HCT116 (cell line): ENCODE measurements around the gene SLIT1. TPM values are rescaled to one million over a fixed set of nuclear protein-coding genes. Genes with fewer than 3 reads are reported as not detected.

Experiments used
- ATAC-seq: fragments of 200-7000 bp; cut with Tn5 transposase; 2 replicates; pipeline ENCODE4 v1.9.1; 2020; ENCODE audit warnings: mild to moderate bottlenecking, moderate library complexity
- BruUV-seq: library from RNA; stranded (reverse); fragments of 400-500 nt; replicated peaks from 2 replicates; lab custom pipeline; 2021; lab: Mats Ljungman, UMichigan
- CTCF ChIA-PET: fragments of 300-600 bp; sonication (Branson Sonifier 250); formaldehyde crosslinking; loops from one replicate; lab custom pipeline; 2021; ENCODE audit warnings: antibody characterized with exemption; lab: Charles Lee
- POLR2A ChIA-PET: fragments of 300-600, 350-600 bp; sonication (Branson Sonifier 250); formaldehyde crosslinking; loops from one replicate; lab custom pipeline; 2021; ENCODE audit warnings: antibody characterized with exemption; lab: Charles Lee
- RAD21 ChIA-PET, 2 experiments: fragments of 300-600 bp; sonication (Branson Sonifier 250); formaldehyde crosslinking; loops; one replicate each; lab custom pipeline; 2023; ENCODE audit warnings: low total read pairs in 2 of 2; ENCODE audit not compliant: uncharacterized antibody in 2 of 2, unreplicated experiment in 2 of 2, low non-redundant PET in 1 of 2; lab: Charles Lee
- DNase-seq: peaks from one replicate; pipeline ENCODE4 v3.0.0-alpha.2; 2010; ENCODE audit warnings: low read depth, low spot score
- H2AFZ ChIP-seq: fragments of 200-600 bp; shearing (Covaris generic), sonication (generic); 2 replicates; pipeline ENCODE4 v1.6.1; 2017; ENCODE audit warnings: low read depth, mixed run types, mixed read lengths, antibody characterized with exemption, low read length; ENCODE audit not compliant: poor library complexity, severe bottlenecking
- H3K27ac ChIP-seq: 2 replicates; pipeline ENCODE4 v1.5.1; 2012; ENCODE audit warnings: low read depth, low read length
- H3K27me3 ChIP-seq: fragments of 200-600 bp; sonication (generic); 2 replicates; pipeline ENCODE4 v1.6.1; 2016; ENCODE audit warnings: mixed run types, low read length, mixed read lengths; ENCODE audit not compliant: insufficient read depth
- H3K36me3 ChIP-seq, 2 experiments: fragments of 200-500 bp in 1 of 2; fragments of 200-600 bp in 1 of 2; sonication (Bioruptor generic) in 1 of 2; sonication (generic) in 1 of 2; 2 replicates each; pipeline versions ENCODE4 v1.5.1 to v1.6.1; 2014 to 2016; ENCODE audit warnings: low read length in 2 of 2, inconsistent platforms in 1 of 2, mixed read lengths in 1 of 2, mixed run types in 1 of 2; ENCODE audit not compliant: insufficient read depth in 2 of 2, control insufficient read depth in 1 of 2
- H3K4me1 ChIP-seq, 2 experiments: fragments of 200-600 bp in 1 of 2; sonication (generic) in 1 of 2; 2 replicates each; pipeline versions ENCODE4 v1.5.1 to v1.6.1; 2012 to 2017; ENCODE audit warnings: low read length in 2 of 2, inconsistent platforms in 1 of 2, mild to moderate bottlenecking in 1 of 2, mixed read lengths in 1 of 2, mixed run types in 1 of 2, moderate library complexity in 1 of 2; ENCODE audit not compliant: insufficient read depth in 2 of 2, control insufficient read depth in 1 of 2
- H3K4me2 ChIP-seq: fragments of 200-600 bp; sonication (generic); 2 replicates; pipeline ENCODE4 v1.6.1; 2017; ENCODE audit warnings: mixed run types, low read length, mixed read lengths
- H3K4me3 ChIP-seq, 2 experiments: fragments of 200-600 bp in 1 of 2; sonication (generic) in 1 of 2; replicated peaks in 1 of 2; 2 replicates each; pipeline ENCODE4 v1.5.1; 2011 to 2016; ENCODE audit warnings: low read length in 2 of 2, control low read depth in 1 of 2, low read depth in 1 of 2, mild to moderate bottlenecking in 1 of 2, mixed read lengths in 1 of 2, mixed run types in 1 of 2
- H3K79me2 ChIP-seq: fragments of 200-600 bp; sonication (generic); 2 replicates; pipeline ENCODE4 v1.6.1; 2017; ENCODE audit warnings: mild to moderate bottlenecking, mixed run types, low read length, moderate library complexity, mixed read lengths; ENCODE audit not compliant: insufficient read depth
- H3K9ac ChIP-seq: fragments of 200-600 bp; sonication (generic); 2 replicates; pipeline ENCODE4 v1.6.1; 2016; ENCODE audit warnings: low read length, mixed read lengths
- H3K9me2 ChIP-seq: fragments of 200-600 bp; sonication (generic), shearing (Covaris generic); 2 replicates; pipeline ENCODE4 v1.6.1; 2017; ENCODE audit warnings: mixed run types, mild to moderate bottlenecking, moderate library complexity; ENCODE audit not compliant: insufficient read depth
- H3K9me3 ChIP-seq, 2 experiments: fragments of 200-500 bp in 1 of 2; fragments of 200-600 bp in 1 of 2; sonication (Bioruptor generic) in 1 of 2; sonication (generic) in 1 of 2; 2 replicates each; pipeline ENCODE4 v1.6.1; 2014 to 2017; ENCODE audit warnings: low read length in 2 of 2, mixed read lengths in 2 of 2, inconsistent platforms in 1 of 2, low read depth in 1 of 2, mild to moderate bottlenecking in 1 of 2, mixed run types in 1 of 2, moderate library complexity in 1 of 2; ENCODE audit not compliant: control insufficient read depth in 1 of 2, insufficient read depth in 1 of 2
- H4K20me1 ChIP-seq: fragments of 200-600 bp; sonication (generic), shearing (Covaris generic); 2 replicates; pipeline ENCODE4 v1.6.1; 2017; ENCODE audit warnings: mixed run types, mild to moderate bottlenecking, moderate library complexity; ENCODE audit not compliant: insufficient read depth
- ATF3 ChIP-seq: IDR thresholded peaks from 2 replicates; pipeline ENCODE4 v1.6.1; 2012
- CTCF ChIP-seq, 3 experiments: fragments of 200-600 bp in 1 of 3; sonication (generic) in 1 of 3; IDR thresholded peaks in 2 of 3; conservative IDR thresholded peaks in 1 of 3; 2 replicates each; pipeline ENCODE4 v1.5.1; 2012 to 2017; ENCODE audit warnings: low read depth in 2 of 3, low read length in 2 of 3, antibody characterized with exemption in 1 of 3, borderline replicate concordance in 1 of 3, control low read depth in 1 of 3, mild to moderate bottlenecking in 1 of 3, mixed read lengths in 1 of 3, mixed run types in 1 of 3, moderate library complexity in 1 of 3; ENCODE audit not compliant: insufficient read depth in 1 of 3
- EGR1 ChIP-seq: IDR thresholded peaks from 2 replicates; pipeline ENCODE4 v1.6.1; 2012; ENCODE audit warnings: low read depth
- EZH2 ChIP-seq: fragments of 200-600 bp; sonication (generic); IDR thresholded peaks from 2 replicates; pipeline ENCODE4 v1.6.1; 2017; ENCODE audit warnings: antibody characterized with exemption, mixed run types
- EZH2phosphoT487 ChIP-seq: fragments of 200-600 bp; IDR thresholded peaks from 2 replicates; pipeline ENCODE4 v1.6.1; 2018; ENCODE audit warnings: antibody characterized with exemption, borderline replicate concordance
- FOSL1 ChIP-seq: IDR thresholded peaks from 2 replicates; pipeline ENCODE4 v1.6.1; 2012; ENCODE audit warnings: low read depth
- JUND ChIP-seq: IDR thresholded peaks from 2 replicates; pipeline ENCODE4 v1.6.1; 2012
- POLR2A ChIP-seq: IDR thresholded peaks from 2 replicates; pipeline ENCODE4 v1.7.0; 2011; ENCODE audit warnings: borderline replicate concordance; ENCODE audit not compliant: insufficient read depth, insufficient read length; ENCODE audit errors: extremely low read depth
- POLR2AphosphoS5 ChIP-seq: IDR thresholded peaks from 2 replicates; pipeline ENCODE4 v1.6.1; 2011; ENCODE audit warnings: mild to moderate bottlenecking, low read depth, low read length, moderate library complexity
- SIN3A ChIP-seq: IDR thresholded peaks from 2 replicates; pipeline ENCODE4 v1.6.1; 2012; ENCODE audit warnings: low read depth
- SP1 ChIP-seq: IDR thresholded peaks from 2 replicates; pipeline ENCODE4 v1.6.1; 2012; ENCODE audit warnings: low read depth
- SRF ChIP-seq: IDR thresholded peaks from 2 replicates; pipeline ENCODE4 v1.6.1; 2012; ENCODE audit warnings: low read depth
- YY1 ChIP-seq: IDR thresholded peaks from 2 replicates; pipeline ENCODE4 v1.6.1; 2011; ENCODE audit warnings: low read length, low read depth, moderate library complexity, mild to moderate bottlenecking; ENCODE audit not compliant: insufficient replicate concordance; ENCODE audit errors: extremely low read depth
- ZBTB33 ChIP-seq: IDR thresholded peaks from 2 replicates; pipeline ENCODE4 v1.6.1; 2011; ENCODE audit warnings: mild to moderate bottlenecking, low read length, moderate library complexity; ENCODE audit not compliant: insufficient replicate concordance; ENCODE audit errors: extremely low read depth
- ZFX ChIP-seq: fragments of 450-650 bp; IDR thresholded peaks from 2 replicates; pipeline ENCODE4 v1.6.1; 2017
- ZNF274 ChIP-seq: fragments of 200-500 bp; sonication (Bioruptor generic); IDR thresholded peaks from 2 replicates; pipeline ENCODE4 v1.6.1; 2014; ENCODE audit warnings: mild to moderate bottlenecking, low read depth, low read length, inconsistent platforms
- intact Hi-C: fragments of 100-400 bp; cut with micrococcal nuclease; formaldehyde crosslinking; loops from 2 replicates; pipeline ENCODE4 v1.10.0; 2022
- total RNA-seq: library from RNA; stranded (reverse); gene quantifications from one replicate; pipeline ENCODE4 v1.2.1, GENCODE V29; 2021; ENCODE audit not compliant: unreplicated experiment

The SLIT1 gene
- total RNA-seq, 1 experiment from 2014 or later: 0.42 TPM

- no peak for TF ChIP-seq ATF3
- no peak for TF ChIP-seq YY1
- TF ChIP-seq CTCF (IDR thresholded peaks at IDR 0.05 in 2 of 3, conservative IDR thresholded peaks at IDR 0.05 in 1 of 3; ENCODE audit: borderline replicate concordance in 1 of 3, insufficient read depth in 1 of 3, low read depth in 2 of 3, low read length in 2 of 3): no peak
- TF ChIP-seq POLR2A: no peak
- no peak for TF ChIP-seq SRF
- TF ChIP-seq ZFX: no peak
- no peak for TF ChIP-seq ZBTB33
- TF ChIP-seq EZH2phosphoT487: no peak
These were observed 69.1 kb downstream of the SLIT1 start (continued) for GRCh38 chr10:97116462-97117162.

GRCh38 chr10:97115846-97116245 lies 69.9 kb downstream of the SLIT1 start:
- no TSS peak for BruUV-seq
- H3K27me3 ChIP-seq: peaks cover 17% of the 10 kb centered on the region; the same call in 1 of the 2 replicates
- intact Hi-C loops: no loop called here
- no peak overlapping the region for H2AFZ ChIP-seq
- no peaks in the 10 kb centered on the region for H3K36me3 ChIP-seq
- H3K4me2 ChIP-seq: no peak overlapping the region
- H3K9me3 ChIP-seq: no peaks in the 10 kb centered on the region
- CTCF ChIA-PET: interaction anchor here (1.0 to 5.2 kb wide), 3 partner anchors 8 to 78 kb away, joined by 4 to 48 read pairs (median 5); no protein-coding TSS in a partner anchor
- no peaks in the 10 kb centered on the region for H3K4me1 ChIP-seq
- H3K4me3 ChIP-seq: no peak overlapping the region
- H3K27ac ChIP-seq: no peak overlapping the region
- ATAC-seq (no peak), DNase-seq (no peak)
- H3K79me2 ChIP-seq: no peaks in the 10 kb centered on the region
- H3K9me2 ChIP-seq: no peaks in the 10 kb centered on the region
- no peaks in the 10 kb centered on the region for H4K20me1 ChIP-seq
- POLR2A ChIA-PET: no interaction called here
- RAD21 ChIA-PET: interaction anchor here in 1 of 2 experiments (1.9 kb wide), 1 partner anchor 43 kb away, joined by 5 read pairs; no protein-coding TSS in a partner anchor
- H3K9ac ChIP-seq: no peak overlapping the region
- no peak for TF ChIP-seq ZBTB33
- TF ChIP-seq FOSL1: no peak
- TF ChIP-seq EGR1: no peak
- no peak for TF ChIP-seq POLR2AphosphoS5
- no peak for TF ChIP-seq SP1
- no peak for TF ChIP-seq JUND
- no peak for TF ChIP-seq SIN3A
- no peak for TF ChIP-seq EZH2
- no peak for TF ChIP-seq ZNF274
- TF ChIP-seq CTCF (IDR thresholded peaks at IDR 0.05 in 2 of 3, conservative IDR thresholded peaks at IDR 0.05 in 1 of 3; ENCODE audit: borderline replicate concordance in 1 of 3, insufficient read depth in 1 of 3, low read depth in 2 of 3, low read length in 2 of 3): no peak
